SJSA1 (cell line): ENCODE measurements around the gene RNF144A. TPM values are rescaled to one million over a fixed set of nuclear protein-coding genes. Genes with fewer than 3 reads are reported as not detected.

ENCODE experiments used
- DNase-seq, 2 experiments: peaks; one replicate each; pipeline ENCODE4 v3.0.0-alpha.2; 2015 to 2020; ENCODE audit warnings: low spot score in 2 of 2, low read depth in 1 of 2
- H3K27ac ChIP-seq: fragments of 250-450 bp; sonication (Bioruptor Pico); 2 replicates; pipeline ENCODE4 v1.5.1; 2020; ENCODE audit warnings: mild to moderate bottlenecking, moderate library complexity
- H3K27me3 ChIP-seq: fragments of 250-450 bp; sonication (Bioruptor Pico); replicated peaks from 2 replicates; pipeline ENCODE4 v1.5.1; 2020; ENCODE audit warnings: mild to moderate bottlenecking, moderate library complexity
- H3K36me3 ChIP-seq: fragments of 250-450 bp; sonication (Bioruptor Pico); 2 replicates; pipeline ENCODE4 v1.5.1; 2020; ENCODE audit warnings: mild to moderate bottlenecking
- H3K4me1 ChIP-seq: fragments of 250-450 bp; sonication (Bioruptor Pico); replicated peaks from 2 replicates; pipeline ENCODE4 v1.6.1; 2021; ENCODE audit warnings: mild to moderate bottlenecking
- H3K4me3 ChIP-seq: fragments of 250-450 bp; sonication (Bioruptor Pico); 2 replicates; pipeline ENCODE4 v1.5.1; 2020; ENCODE audit warnings: mild to moderate bottlenecking
- H3K9me3 ChIP-seq: fragments of 250-450 bp; sonication (Bioruptor Pico); replicated peaks from 2 replicates; pipeline ENCODE4 v1.5.1; 2020; ENCODE audit warnings: mild to moderate bottlenecking
- total RNA-seq: library from RNA; depleted of rRNA; stranded (reverse); fragments of >200 nt; shearing (Covaris generic); gene quantifications from 2 replicates; pipeline ENCODE4 v1.2.3, GENCODE V29; 2014

RNF144A gene
- total RNA-seq, 1 experiment from 2014 or later: 5.3 TPM

- Histone ChIP-seq H3K4me1 (no peaks in the 10 kb centered on the region), H3K9me3 (no peaks in the 10 kb centered on the region), H3K27ac (no peak overlapping the region), H3K36me3 (no peaks in the 10 kb centered on the region), H3K4me3 (no peak overlapping the region), H3K27me3 (no peaks in the 10 kb centered on the region)
- no peak for DNase-seq
Measured at GRCh38 chr2:6955511-6956136, 38.4 kb downstream of the RNF144A start.

GRCh38 chr2:6956566-6956965 lies 39.4 kb downstream of the RNF144A start:
- Histone ChIP-seq H3K9me3 (no peaks in the 10 kb centered on the region), H3K4me3 (no peak overlapping the region), H3K27ac (no peak overlapping the region), H3K27me3 (no peaks in the 10 kb centered on the region), H3K36me3 (no peaks in the 10 kb centered on the region), H3K4me1 (no peaks in the 10 kb centered on the region)
- DNase-seq: no peak

GRCh38 chr2:6957031-6957714 lies 40.0 kb downstream of the RNF144A start:
- Histone ChIP-seq H3K9me3 (no peaks in the 10 kb centered on the region), H3K36me3 (no peaks in the 10 kb centered on the region), H3K4me3 (no peak overlapping the region), H3K4me1 (no peaks in the 10 kb centered on the region), H3K27me3 (no peaks in the 10 kb centered on the region), H3K27ac (no peak overlapping the region)
- no peak for DNase-seq

- Histone ChIP-seq H3K27ac (no peak overlapping the region), H3K36me3 (no peaks in the 10 kb centered on the region), H3K4me3 (no peak overlapping the region), H3K4me1 (no peaks in the 10 kb centered on the region), H3K9me3 (no peaks in the 10 kb centered on the region), H3K27me3 (no peaks in the 10 kb centered on the region)
- no peak for DNase-seq
Measured at GRCh38 chr2:6957910-6958615, 40.9 kb downstream of the RNF144A start.

- Histone ChIP-seq H3K9me3 (no peaks in the 10 kb centered on the region), H3K36me3 (no peaks in the 10 kb centered on the region), H3K27me3 (no peaks in the 10 kb centered on the region), H3K4me3 (no peak overlapping the region), H3K4me1 (no peaks in the 10 kb centered on the region), H3K27ac (no peak overlapping the region)
- no peak for DNase-seq
Measured at GRCh38 chr2:6958616-6959235, 41.5 kb downstream of the RNF144A start.

GRCh38 chr2:6959751-6960150 lies 42.5 kb downstream of the RNF144A start:
- no peaks in the 10 kb centered on the region for H3K36me3 ChIP-seq
- no peak overlapping the region for H3K4me3 ChIP-seq
- no peak overlapping the region for H3K27ac ChIP-seq
- H3K27me3 ChIP-seq: no peaks in the 10 kb centered on the region
- no peaks in the 10 kb centered on the region for H3K4me1 ChIP-seq
- no peaks in the 10 kb centered on the region for H3K9me3 ChIP-seq
- no peak for DNase-seq

GRCh38 chr2:6960659-6961058 lies 43.4 kb downstream of the RNF144A start:
- H3K4me1 ChIP-seq: no peaks in the 10 kb centered on the region
- H3K36me3 ChIP-seq: no peaks in the 10 kb centered on the region
- no peak overlapping the region for H3K27ac ChIP-seq
- no peak overlapping the region for H3K4me3 ChIP-seq
- no peak for DNase-seq
- H3K27me3 ChIP-seq: no peaks in the 10 kb centered on the region
- H3K9me3 ChIP-seq: no peaks in the 10 kb centered on the region

- Histone ChIP-seq H3K27me3 (no peaks in the 10 kb centered on the region), H3K27ac (no peak overlapping the region), H3K9me3 (no peaks in the 10 kb centered on the region), H3K4me1 (no peaks in the 10 kb centered on the region), H3K36me3 (no peaks in the 10 kb centered on the region), H3K4me3 (no peak overlapping the region)
- DNase-seq: no peak
Measured at GRCh38 chr2:6963727-6964126, 46.5 kb downstream of the RNF144A start.

- no peaks in the 10 kb centered on the region for H3K27me3 ChIP-seq
- H3K4me1 ChIP-seq: no peaks in the 10 kb centered on the region
- no peak overlapping the region for H3K27ac ChIP-seq
- no peaks in the 10 kb centered on the region for H3K9me3 ChIP-seq
- no peak overlapping the region for H3K4me3 ChIP-seq
- no peaks in the 10 kb centered on the region for H3K36me3 ChIP-seq
- DNase-seq: no peak
Measured at GRCh38 chr2:6965071-6965795, 48.0 kb downstream of the RNF144A start.

- no peaks in the 10 kb centered on the region for H3K27me3 ChIP-seq
- no peak for DNase-seq
- no peak overlapping the region for H3K4me3 ChIP-seq
- H3K36me3 ChIP-seq: no peaks in the 10 kb centered on the region
- H3K27ac ChIP-seq: no peak overlapping the region
- no peaks in the 10 kb centered on the region for H3K4me1 ChIP-seq
- no peaks in the 10 kb centered on the region for H3K9me3 ChIP-seq
Measured at GRCh38 chr2:6966446-6966940, 49.3 kb downstream of the RNF144A start.

GRCh38 chr2:6967301-6967700 lies 50.1 kb downstream of the RNF144A start:
- H3K4me1 ChIP-seq: no peaks in the 10 kb centered on the region
- no peak overlapping the region for H3K27ac ChIP-seq
- H3K4me3 ChIP-seq: no peak overlapping the region
- DNase-seq: no peak
- no peaks in the 10 kb centered on the region for H3K27me3 ChIP-seq
- no peaks in the 10 kb centered on the region for H3K36me3 ChIP-seq
- H3K9me3 ChIP-seq: no peaks in the 10 kb centered on the region

GRCh38 chr2:6968319-6969100 lies 51.3 kb downstream of the RNF144A start:
- Histone ChIP-seq H3K9me3 (no peaks in the 10 kb centered on the region), H3K36me3 (no peaks in the 10 kb centered on the region), H3K27ac (no peak overlapping the region), H3K27me3 (no peaks in the 10 kb centered on the region), H3K4me3 (no peak overlapping the region), H3K4me1 (no peaks in the 10 kb centered on the region)
- DNase-seq: no peak

- Histone ChIP-seq H3K27ac (no peak overlapping the region), H3K9me3 (no peaks in the 10 kb centered on the region)
- no peak for DNase-seq
Measured at GRCh38 chr2:6970551-6970950, 53.3 kb downstream of the RNF144A start.

More at GRCh38 chr2:6970551-6970950, 53.3 kb downstream of the RNF144A start:
- Histone ChIP-seq H3K27me3 (no peaks in the 10 kb centered on the region), H3K36me3 (no peaks in the 10 kb centered on the region), H3K4me3 (no peak overlapping the region), H3K4me1 (no peaks in the 10 kb centered on the region)
